SK-N-SH (cell line): ENCODE measurements around the gene COL23A1. TPM values are rescaled to one million over a fixed set of nuclear protein-coding genes. Genes with fewer than 3 reads are reported as not detected.
A peak's percentile ranks its signal among the peaks of the same experiment; 100 is the strongest.

Experiments
- CTCF ChIA-PET: fragments of 300-600, 350-600 bp; formaldehyde crosslinking; extraction: SDS; loops from one replicate; lab custom pipeline; 2021; lab: Yijun Ruan, JAX
- POLR2A ChIA-PET: fragments of 350-600 bp; sonication (Branson Sonifier 250); formaldehyde crosslinking; extraction: SDS; loops from one replicate; lab custom pipeline; 2020; ENCODE audit warnings: antibody characterized with exemption, inconsistent platforms; lab: Yijun Ruan, JAX
- DNase-seq: peaks from one replicate; pipeline ENCODE4 v3.0.0; 2012
- H2AFZ ChIP-seq: fragments of 200-600 bp; sonication (generic); 2 replicates; pipeline ENCODE4 v1.8.1; 2016; ENCODE audit warnings: antibody characterized with exemption, mild to moderate bottlenecking, low read depth
- H3F3A ChIP-seq: fragments of 200-600 bp; sonication (generic); replicated peaks from 2 replicates; pipeline ENCODE3; 2016; ENCODE audit warnings: antibody characterized with exemption, mild to moderate bottlenecking; ENCODE audit not compliant: insufficient read depth
- H3K27ac ChIP-seq, 2 experiments: fragments of 200-500 bp in 1 of 2; fragments of 200-600 bp in 1 of 2; sonication (Bioruptor generic) in 1 of 2; sonication (generic), shearing (Covaris generic) in 1 of 2; 2 replicates each; pipeline versions ENCODE4 v1.5.1 to v1.6.1; 2014 to 2016; ENCODE audit warnings: low read depth in 2 of 2, inconsistent platforms in 1 of 2, low read length in 1 of 2, mild to moderate bottlenecking in 1 of 2, mixed read lengths in 1 of 2
- H3K27me3 ChIP-seq: fragments of 200-600 bp; sonication (generic), shearing (Covaris generic); 2 replicates; pipeline ENCODE4 v1.6.1; 2016; ENCODE audit warnings: mixed run types; ENCODE audit not compliant: insufficient read depth
- H3K36me3 ChIP-seq, 2 experiments: fragments of 200-500 bp in 1 of 2; fragments of 200-600 bp in 1 of 2; sonication (Bioruptor generic) in 1 of 2; sonication (generic) in 1 of 2; replicated peaks in 1 of 2; 2 replicates each; pipeline versions ENCODE3 to v1.5.1; 2014 to 2016; ENCODE audit warnings: low read length in 1 of 2, mild to moderate bottlenecking in 1 of 2; ENCODE audit not compliant: insufficient read depth in 2 of 2, control insufficient read depth in 1 of 2
- H3K4me1 ChIP-seq, 2 experiments: fragments of 200-500 bp in 1 of 2; fragments of 200-600 bp in 1 of 2; sonication (Bioruptor generic) in 1 of 2; sonication (generic), shearing (Covaris generic) in 1 of 2; 2 replicates each; pipeline versions ENCODE4 v1.5.1 to v1.6.1; 2014 to 2016; ENCODE audit warnings: low read depth in 1 of 2, low read length in 1 of 2, mixed run types in 1 of 2; ENCODE audit not compliant: insufficient read depth in 2 of 2, control insufficient read depth in 1 of 2
- H3K4me2 ChIP-seq: fragments of 200-600 bp; sonication (generic), shearing (Covaris generic); 2 replicates; pipeline ENCODE4 v1.6.1; 2017; ENCODE audit warnings: mixed run types
- H3K4me3 ChIP-seq, 2 experiments: fragments of 200-500 bp in 1 of 2; fragments of 200-600 bp in 1 of 2; sonication (Bioruptor generic) in 1 of 2; sonication (generic), shearing (Covaris generic) in 1 of 2; 2 replicates each; pipeline versions ENCODE4 v1.5.1 to v1.8.1; 2014 to 2016; ENCODE audit warnings: low read depth in 2 of 2, inconsistent platforms in 1 of 2, low read length in 1 of 2, mild to moderate bottlenecking in 1 of 2, mixed read lengths in 1 of 2, moderate library complexity in 1 of 2
- H3K79me2 ChIP-seq: fragments of 200-600 bp; sonication (generic); 2 replicates; pipeline ENCODE4 v1.8.1; 2017; ENCODE audit warnings: mild to moderate bottlenecking; ENCODE audit not compliant: insufficient read depth
- H3K9ac ChIP-seq: fragments of 200-600 bp; sonication (generic); 2 replicates; pipeline ENCODE4 v1.6.1; 2017; ENCODE audit warnings: mixed run types
- H3K9me2 ChIP-seq: fragments of 200-600 bp; sonication (generic); 2 replicates; pipeline ENCODE4 v1.6.1; 2017; ENCODE audit warnings: mixed run types
- H3K9me3 ChIP-seq: fragments of 200-600 bp; sonication (generic); 2 replicates; pipeline ENCODE4 v1.6.1; 2017; ENCODE audit warnings: mixed run types, mild to moderate bottlenecking, moderate library complexity
- H4K20me1 ChIP-seq: fragments of 200-600 bp; sonication (generic); 2 replicates; pipeline ENCODE4 v1.6.1; 2017; ENCODE audit warnings: mild to moderate bottlenecking, mixed run types; ENCODE audit not compliant: insufficient read depth
- EP300 ChIP-seq, 2 experiments: IDR thresholded peaks; 2 replicates each; pipeline versions ENCODE4 v1.4.0 to v1.6.1; 2012; ENCODE audit warnings: borderline replicate concordance in 1 of 2, low read depth in 1 of 2, low read length in 1 of 2
- FOSL2 ChIP-seq: IDR thresholded peaks from 2 replicates; pipeline ENCODE4 v1.4.0; 2012; ENCODE audit warnings: low read depth, mild to moderate bottlenecking, moderate library complexity, borderline replicate concordance
- FOXM1 ChIP-seq: IDR thresholded peaks from 2 replicates; pipeline ENCODE4 v1.4.0; 2012; ENCODE audit warnings: low read depth, mild to moderate bottlenecking
- GABPA ChIP-seq: IDR thresholded peaks from 2 replicates; pipeline ENCODE4 v1.4.0; 2012; ENCODE audit warnings: low read depth, mild to moderate bottlenecking
- GATA2 ChIP-seq: sonication (generic); formaldehyde crosslinking; IDR thresholded peaks from 2 replicates; pipeline ENCODE4 v1.5.0; 2020; ENCODE audit warnings: mild to moderate bottlenecking, missing genetic modification reagents
- IRF3 ChIP-seq: fragments of 150-350 bp; IDR thresholded peaks from 2 replicates; pipeline ENCODE4 v1.6.1; 2016; ENCODE audit warnings: mild to moderate bottlenecking, low read depth, low read length
- MAX ChIP-seq: IDR thresholded peaks from 2 replicates; pipeline ENCODE4 v1.4.0; 2012; ENCODE audit warnings: low read depth
- MEF2A ChIP-seq: IDR thresholded peaks from 2 replicates; pipeline ENCODE4 v1.4.0; 2012; ENCODE audit warnings: low read depth, borderline replicate concordance
- NFIC ChIP-seq: IDR thresholded peaks from 2 replicates; pipeline ENCODE4 v1.4.0; 2012; ENCODE audit warnings: borderline replicate concordance
- POLR2AphosphoS5 ChIP-seq: IDR thresholded peaks from 2 replicates; pipeline ENCODE4 v1.6.1; 2012; ENCODE audit warnings: low read depth, low read length
- RCOR1 ChIP-seq: fragments of 150-350 bp; IDR thresholded peaks from 2 replicates; pipeline ENCODE4 v1.6.1; 2017; ENCODE audit warnings: antibody characterized with exemption, low read length
- REST ChIP-seq: IDR thresholded peaks from 2 replicates; pipeline ENCODE4 v1.6.1; 2012; ENCODE audit warnings: mild to moderate bottlenecking, low read depth, low read length, moderate library complexity
- SIN3A ChIP-seq: IDR thresholded peaks from 2 replicates; pipeline ENCODE4 v1.6.1; 2012; ENCODE audit warnings: low read depth, mild to moderate bottlenecking, low read length, moderate library complexity, borderline replicate concordance
- SMC3 ChIP-seq: IDR thresholded peaks from 2 replicates; pipeline ENCODE4 v1.6.1; 2012; ENCODE audit warnings: low read depth, low read length, improper control_type of control experiment
- TAF1 ChIP-seq: IDR thresholded peaks from 2 replicates; pipeline ENCODE4 v1.6.1; 2012; ENCODE audit warnings: low read depth, mild to moderate bottlenecking, low read length, moderate library complexity, borderline replicate concordance
- TCF12 ChIP-seq: IDR thresholded peaks from 2 replicates; pipeline ENCODE4 v1.4.0; 2012
- USF1 ChIP-seq: IDR thresholded peaks from 2 replicates; pipeline ENCODE4 v1.4.0; 2012; ENCODE audit warnings: low read depth, borderline replicate concordance
- WGBS: methylation state at CpG from one replicate; pipeline ENCODE4 v1.1.6; 2017; ENCODE audit warnings: low lambda C conversion rate; 5-methylcytosine and 5-hydroxymethylcytosine counted together
- polyA plus RNA-seq, 3 experiments: library from polyadenylated mRNA; depleted of rRNA; stranded (reverse); fragments of >200 nt; gene quantifications; 2 replicates each; pipeline ENCODE4 v1.2.3, GENCODE V29; 2012

The COL23A1 gene
- polyA plus RNA-seq, 1 of the 3 experiments (the other 2 are of a cell fraction), result 0.10 TPM

GRCh38 chr5:178213003-178213461, 377.2 kb downstream of the COL23A1 start:
- Histone ChIP-seq H4K20me1 (peaks cover 58% of the 10 kb centered on the region), H3F3A (peaks cover 7% of the 10 kb centered on the region), H3K9ac (no peak overlapping the region), H3K9me2 (no peaks in the 10 kb centered on the region), H3K27ac (peak overlapping the region in 1 of 2 experiments; percentile 16; a peak in 1 of 4 replicates), H3K9me3 (no peaks in the 10 kb centered on the region), H3K36me3 (peaks cover 39 to 84% of the 10 kb centered on the region in 2 experiments), H3K4me3 (no peak overlapping the region), H3K4me2 (no peak overlapping the region), H3K4me1 (peaks cover 0 to 16% of the 10 kb centered on the region in 2 experiments; a peak in 1 of 4 replicates), H3K27me3 (no peaks in the 10 kb centered on the region), H2AFZ (no peak overlapping the region), H3K79me2 (peaks cover 50% of the 10 kb centered on the region)
- DNase-seq, result no peak
- POLR2A ChIA-PET, result interaction anchor here (1.0 to 2.1 kb wide), 4 partner anchors 9 to 59 kb away, joined by 3 to 9 read pairs (median 4); partner anchors contain the start of genes HNRNPAB and NHP2
- CTCF ChIA-PET, result interaction anchor here (1.5 kb wide), 1 partner anchor 22 kb away, joined by 4 read pairs; no protein-coding TSS in a partner anchor
- 97% methylated on average over 2 of the region's 4 CpGs for WGBS
- TF ChIP-seq POLR2AphosphoS5 (peak; percentile 40; the same call in 1 of the 2 replicates), MAX (no peak), EP300 (IDR thresholded peaks at IDR 0.05; ENCODE audit: borderline replicate concordance in 1 of 2, low read depth in 1 of 2, low read length in 1 of 2) (no peak), SMC3 (no peak), REST (no peak), RCOR1 (no peak)

GRCh38 chr5:178212241-178213002, 377.8 kb downstream of the COL23A1 start:
- H3K9me2 ChIP-seq, result no peaks in the 10 kb centered on the region
- no peaks in the 10 kb centered on the region for H3K27me3 ChIP-seq
- 89% methylated on average over 3 of the region's 3 CpGs for WGBS
- H3K4me1 ChIP-seq, result peaks cover 0 to 18% of the 10 kb centered on the region in 2 experiments; a peak in 1 of 4 replicates
- no peak overlapping the region for H3K4me2 ChIP-seq
- H3K79me2 ChIP-seq, result peaks cover 56% of the 10 kb centered on the region
- no peak for DNase-seq
- ChIA-PET CTCF (interaction anchor here (0.9 to 1.5 kb wide), 2 partner anchors 11 to 23 kb away, joined by 3 to 4 read pairs; no protein-coding TSS in a partner anchor), POLR2A (interaction anchor here (0.6 to 2.1 kb wide), 3 partner anchors 8 to 58 kb away, joined by 3 to 9 read pairs (median 4); partner anchors contain the start of genes HNRNPAB and NHP2)
- H3K9ac ChIP-seq, result no peak overlapping the region
- no peak; the same call in 1 of the 2 replicates for TF ChIP-seq POLR2AphosphoS5
- TF ChIP-seq FOSL2, result no peak
- no peak for TF ChIP-seq SIN3A
- TF ChIP-seq TCF12, result no peak
- no peak for TF ChIP-seq NFIC
- TF ChIP-seq TAF1, result no peak
- no peak for TF ChIP-seq USF1
- TF ChIP-seq FOXM1, result no peak
- no peak for TF ChIP-seq GABPA
- TF ChIP-seq GATA2 (CRISPR knock-in tag), result no peak
- no peak for TF ChIP-seq IRF3
- TF ChIP-seq MEF2A, result no peak
- peak overlapping the region in 1 of 2 experiments; percentile 16; a peak in 1 of 4 replicates for H3K27ac ChIP-seq
- H3K4me3 ChIP-seq, result no peak overlapping the region
- no peaks in the 10 kb centered on the region for H3K9me3 ChIP-seq
- peaks cover 64% of the 10 kb centered on the region for H4K20me1 ChIP-seq
- H3K36me3 ChIP-seq, result peaks cover 45 to 87% of the 10 kb centered on the region in 2 experiments
- peaks cover 7% of the 10 kb centered on the region for H3F3A ChIP-seq
- H2AFZ ChIP-seq, result no peak overlapping the region
